SJCRH30 (cell line): ENCODE measurements around the gene RNASET2. TPM values are rescaled to one million over a fixed set of nuclear protein-coding genes. Genes with fewer than 3 reads are reported as not detected.

Experiments used
- DNase-seq, 2 experiments: peaks; one replicate each; pipeline ENCODE4 v3.0.0-alpha.2; 2015 to 2020
- H3K27ac ChIP-seq: fragments of 250-450 bp; sonication (Bioruptor Pico); 2 replicates; pipeline ENCODE4 v1.5.1; 2020; ENCODE audit warnings: mild to moderate bottlenecking, moderate library complexity
- H3K27me3 ChIP-seq: fragments of 250-450 bp; sonication (Bioruptor Pico); 2 replicates; pipeline ENCODE4 v1.5.1; 2020; ENCODE audit warnings: mild to moderate bottlenecking, moderate library complexity
- H3K36me3 ChIP-seq: fragments of 250-450 bp; sonication (Bioruptor Pico); 2 replicates; pipeline ENCODE4 v1.5.1; 2020; ENCODE audit warnings: mild to moderate bottlenecking, moderate library complexity
- H3K4me1 ChIP-seq: fragments of 250-450 bp; sonication (Bioruptor Pico); 2 replicates; pipeline ENCODE4 v1.5.1; 2020; ENCODE audit warnings: mild to moderate bottlenecking, moderate library complexity
- H3K4me3 ChIP-seq: fragments of 250-450 bp; sonication (Bioruptor Pico); 2 replicates; pipeline ENCODE4 v1.5.1; 2020; ENCODE audit warnings: mild to moderate bottlenecking, moderate library complexity
- H3K9me3 ChIP-seq: fragments of 250-450 bp; sonication (Bioruptor Pico); replicated peaks from 2 replicates; pipeline ENCODE4 v1.5.1; 2020; ENCODE audit warnings: mild to moderate bottlenecking, moderate library complexity
- total RNA-seq: library from RNA; depleted of rRNA; stranded (reverse); fragments of >200 nt; shearing (Covaris generic); gene quantifications from 2 replicates; pipeline ENCODE4 v1.2.3, GENCODE V29; 2014; rRNA removed

Gene RNASET2, protein sequence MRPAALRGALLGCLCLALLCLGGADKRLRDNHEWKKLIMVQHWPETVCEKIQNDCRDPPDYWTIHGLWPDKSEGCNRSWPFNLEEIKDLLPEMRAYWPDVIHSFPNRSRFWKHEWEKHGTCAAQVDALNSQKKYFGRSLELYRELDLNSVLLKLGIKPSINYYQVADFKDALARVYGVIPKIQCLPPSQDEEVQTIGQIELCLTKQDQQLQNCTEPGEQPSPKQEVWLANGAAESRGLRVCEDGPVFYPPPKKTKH
- total RNA-seq, result 17.2 and 18.9 TPM in 2 replicates

DNA sequence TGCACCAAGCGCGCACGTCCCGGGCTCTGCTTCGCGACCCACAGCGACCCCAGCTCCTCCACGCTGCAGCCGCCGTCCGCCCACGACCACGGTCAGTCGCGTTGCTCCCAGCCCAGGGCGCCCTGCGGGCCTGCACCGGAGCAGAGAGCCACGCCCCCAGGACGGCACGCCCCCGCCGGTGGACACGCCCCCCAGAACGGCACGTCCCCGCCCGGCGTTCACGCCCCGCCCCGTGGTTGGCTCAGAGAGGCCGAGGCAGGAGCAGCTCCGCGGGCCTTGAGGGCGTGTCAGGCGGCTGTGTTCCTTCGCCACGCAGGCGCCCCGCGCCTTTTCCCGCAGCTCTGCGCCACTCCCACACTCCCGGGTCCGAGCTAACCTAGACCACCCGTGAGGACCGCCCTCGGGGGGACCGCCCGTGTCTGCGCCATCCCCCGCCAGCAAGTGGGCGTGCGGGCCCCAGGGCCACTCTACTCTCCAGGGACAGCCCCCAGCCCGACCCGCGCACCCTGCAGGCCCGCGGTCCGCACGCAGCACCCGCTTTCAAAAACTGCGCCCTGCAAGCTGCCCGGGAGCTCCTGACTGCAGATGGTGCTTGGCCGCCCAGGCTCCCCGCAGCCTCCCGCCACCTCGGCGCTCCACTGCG, at the start of gene RNASET2:
Gene RNASET2, minus strand, starts transcription at position 107 of the 643 bp plus-strand sequence. CDS start 368 bp downstream, outside the sequence.
- no peaks in the 10 kb centered on the region for H3K36me3 ChIP-seq
- H3K4me3 ChIP-seq, result peak within 1 kb of the TSS; percentile 91
- H3K27ac ChIP-seq, result peak within 1 kb of the TSS; percentile 38; the same call in 1 of the 2 replicates
- DNase-seq, result peak; percentile 93 to 95
- no peaks in the 10 kb centered on the region for H3K4me1 ChIP-seq
- no peaks in the 10 kb centered on the region for H3K27me3 ChIP-seq
- no peaks in the 10 kb centered on the region for H3K9me3 ChIP-seq

DNA sequence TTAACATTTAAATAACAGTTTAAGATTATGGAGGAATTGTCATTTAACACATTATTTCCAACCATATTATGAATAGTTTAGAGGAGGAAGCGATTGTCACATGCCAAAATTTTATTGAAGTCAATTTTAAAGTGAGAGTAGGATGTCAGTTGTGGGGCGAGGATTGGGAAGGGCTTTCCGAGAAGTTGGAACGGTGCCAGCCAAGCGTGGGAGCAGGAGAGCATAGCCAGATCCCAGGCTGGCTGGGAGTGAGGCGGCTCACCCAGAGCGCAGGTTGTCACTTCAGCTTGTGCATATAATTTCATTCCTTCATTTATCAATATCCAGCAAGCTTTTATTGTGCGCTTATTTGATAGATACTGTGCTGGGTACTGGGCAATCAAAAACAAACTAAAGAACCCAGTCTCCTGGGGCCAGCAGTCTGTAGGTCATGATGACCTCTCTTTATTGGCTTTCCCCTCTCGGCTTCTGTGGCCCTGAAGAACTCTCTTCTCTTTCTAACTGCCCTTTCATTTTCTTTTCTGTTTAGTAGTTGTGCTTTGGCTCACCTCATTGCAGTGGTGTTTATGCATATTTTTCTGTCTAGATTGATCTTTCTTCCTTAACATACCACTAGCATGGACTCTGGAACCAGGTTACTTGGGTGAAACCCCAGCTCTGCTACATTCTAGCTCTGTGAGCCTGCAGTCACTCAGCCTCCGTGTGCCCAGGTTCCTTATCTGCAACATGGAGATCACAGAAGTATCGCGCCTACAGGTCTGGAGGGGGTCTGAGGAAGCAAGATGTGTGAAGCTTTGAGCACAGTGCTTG, 49.2 kb upstream of the RNASET2 start:
- no peak overlapping the region for H3K27ac ChIP-seq
- DNase-seq, result peak; percentile 24 to 31
- H3K27me3 ChIP-seq, result no peaks in the 10 kb centered on the region
- peaks cover 4% of the 10 kb centered on the region; the same call in 1 of the 2 replicates for H3K4me1 ChIP-seq
- no peaks in the 10 kb centered on the region for H3K9me3 ChIP-seq
- peaks cover 64% of the 10 kb centered on the region for H3K36me3 ChIP-seq
- H3K4me3 ChIP-seq, result no peak overlapping the region

DNA sequence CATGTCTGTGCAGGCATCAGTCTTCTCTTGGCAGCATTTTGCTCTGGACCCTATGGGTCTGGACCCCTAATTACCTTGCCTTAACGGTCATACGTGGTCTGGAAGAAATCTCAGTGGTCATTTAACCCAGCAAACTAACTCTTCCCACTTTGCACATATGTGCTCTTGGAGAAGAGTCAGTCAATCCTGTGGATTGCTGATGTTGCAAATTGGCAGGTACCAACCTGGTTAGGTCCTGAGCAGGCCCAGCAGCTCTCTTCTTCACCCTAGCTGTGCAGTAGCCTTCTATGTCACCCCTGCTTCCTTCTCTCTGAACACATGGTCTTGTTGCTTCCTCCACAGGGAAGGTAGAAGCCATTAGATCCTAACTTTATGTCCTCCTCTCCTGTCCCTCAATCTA, 44.4 kb upstream of the RNASET2 start:
- H3K27ac ChIP-seq, result no peak overlapping the region
- no peak for DNase-seq
- H3K4me1 ChIP-seq, result peaks cover 7% of the 10 kb centered on the region; the same call in 1 of the 2 replicates
- peaks cover 53% of the 10 kb centered on the region for H3K36me3 ChIP-seq
- H3K27me3 ChIP-seq, result no peaks in the 10 kb centered on the region
- H3K9me3 ChIP-seq, result no peaks in the 10 kb centered on the region
- H3K4me3 ChIP-seq, result no peak overlapping the region

DNA sequence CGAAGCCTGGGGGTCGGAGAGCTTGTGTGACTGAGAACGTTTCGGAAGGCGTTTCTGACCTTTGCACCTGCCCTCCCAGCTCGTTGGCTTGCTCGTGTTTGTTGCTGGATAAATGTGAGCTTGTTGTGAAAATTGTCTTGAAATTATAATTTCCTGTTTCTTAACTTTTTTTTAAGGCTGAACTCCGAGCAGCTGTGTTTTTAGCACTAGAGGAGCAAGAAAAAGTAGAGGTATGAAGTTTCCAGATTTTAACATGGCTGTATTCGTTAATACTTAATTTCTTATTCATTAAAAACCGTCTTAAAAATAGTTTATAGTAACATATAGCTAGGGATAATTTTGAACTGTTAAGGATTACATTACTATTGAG, 43.5 kb upstream of the RNASET2 start:
- Histone ChIP-seq H3K4me3 (peak overlapping the region; percentile 92), H3K36me3 (peaks cover 49% of the 10 kb centered on the region), H3K4me1 (peaks cover 7% of the 10 kb centered on the region; the same call in 1 of the 2 replicates), H3K9me3 (no peaks in the 10 kb centered on the region), H3K27me3 (no peaks in the 10 kb centered on the region), H3K27ac (peak overlapping the region; percentile 63)
- no peak for DNase-seq

DNA sequence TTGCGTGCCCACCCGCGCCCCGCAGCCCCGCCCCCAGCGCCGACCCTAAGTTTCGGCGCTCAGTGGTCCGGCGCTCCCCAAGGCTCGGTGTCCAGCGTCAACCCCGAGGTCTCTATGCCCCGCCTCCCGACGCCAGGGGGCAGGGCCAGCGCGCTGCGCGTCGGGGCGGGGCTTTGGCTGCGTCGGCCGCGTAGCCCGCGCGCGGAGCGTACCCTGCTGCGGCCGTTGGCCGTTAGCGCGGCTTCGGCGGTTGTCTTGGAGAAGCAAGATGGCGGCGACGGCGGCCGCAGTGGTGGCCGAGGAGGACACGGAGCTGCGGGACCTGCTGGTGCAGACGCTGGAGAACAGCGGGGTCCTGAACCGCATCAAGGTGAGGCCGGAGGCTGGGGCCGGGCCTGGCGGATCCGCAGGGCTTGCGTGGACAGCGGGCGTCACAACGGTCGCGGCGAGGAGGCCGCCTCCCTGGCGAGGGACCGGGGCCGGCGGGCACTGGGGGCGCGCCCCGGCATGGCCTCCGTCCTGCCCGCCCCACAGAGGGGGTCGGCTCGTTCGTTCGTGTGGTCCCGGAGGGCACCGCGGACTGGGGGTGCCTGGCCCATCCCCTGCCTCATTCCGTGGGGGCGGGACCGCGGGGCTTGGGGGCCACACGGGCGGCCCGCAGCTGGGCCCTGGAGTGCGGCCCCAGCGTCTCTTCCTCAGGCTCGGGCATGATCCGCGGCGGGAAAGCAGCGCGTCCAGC, 43.0 kb upstream of the RNASET2 start, which contains the start of gene CEP43:
Gene CEP43, plus strand, starts transcription at position 253 of the 739 bp plus-strand sequence. Its CDS starts 16 bp downstream, at position 269.
- H3K27me3 ChIP-seq, result no peaks in the 10 kb centered on the region
- H3K27ac ChIP-seq, result peak within 1 kb of the TSS; percentile 83
- no peaks in the 10 kb centered on the region for H3K9me3 ChIP-seq
- DNase-seq, result peak; percentile 96 to 98
- H3K4me3 ChIP-seq, result peak within 1 kb of the TSS; percentile 92
- peaks cover 7% of the 10 kb centered on the region; the same call in 1 of the 2 replicates for H3K4me1 ChIP-seq
- H3K36me3 ChIP-seq, result peaks cover 49% of the 10 kb centered on the region

DNA sequence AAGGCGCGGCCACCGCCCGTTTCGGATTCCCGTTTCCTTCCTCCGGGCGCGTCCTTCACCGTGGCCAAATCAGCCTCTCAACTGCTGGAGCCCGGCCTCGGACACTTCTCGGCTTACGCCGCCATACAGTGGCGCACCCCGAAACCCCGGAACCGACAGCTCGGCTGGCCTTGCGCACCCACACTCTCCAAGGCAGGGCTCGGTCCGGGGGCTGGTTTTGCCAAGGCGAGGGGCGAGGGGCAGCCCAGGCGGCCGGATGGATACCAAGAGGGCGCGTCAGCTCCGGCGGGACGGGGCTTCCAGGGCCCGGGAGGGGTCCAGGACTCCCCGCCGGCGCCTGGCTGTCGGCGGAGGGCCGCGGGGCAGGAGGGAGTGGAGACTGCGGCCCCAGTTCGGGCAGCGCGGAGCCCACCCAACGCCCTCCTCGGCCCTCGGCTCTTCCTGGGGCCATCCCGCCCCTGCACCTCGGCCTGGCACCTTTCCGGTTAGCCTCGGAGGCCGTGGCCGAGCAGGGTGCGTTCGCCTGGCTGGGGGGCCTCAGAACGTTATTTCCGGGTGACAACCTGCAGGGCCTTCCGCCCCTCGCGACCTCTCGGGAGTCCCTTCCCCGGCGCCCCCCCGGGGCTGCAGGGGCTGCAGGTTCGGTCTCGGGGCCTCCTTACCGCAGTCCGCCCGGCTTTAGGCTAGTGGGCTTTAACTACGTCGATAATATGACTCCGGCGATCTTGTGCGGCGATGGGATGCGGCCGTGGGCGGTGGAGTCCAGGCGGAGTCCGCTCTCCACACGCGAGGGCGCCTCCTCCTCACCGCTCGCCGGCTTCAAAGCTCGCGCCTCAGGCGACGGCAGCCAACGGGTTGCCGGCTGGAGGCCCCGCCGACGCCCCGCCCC, 42.1 kb upstream of the RNASET2 start:
- no peaks in the 10 kb centered on the region for H3K9me3 ChIP-seq
- H3K4me3 ChIP-seq, result peak overlapping the region; percentile 92
- H3K27me3 ChIP-seq, result no peaks in the 10 kb centered on the region
- peak overlapping the region; percentile 83 for H3K27ac ChIP-seq
- H3K4me1 ChIP-seq, result peaks cover 7% of the 10 kb centered on the region; the same call in 1 of the 2 replicates
- peaks cover 46% of the 10 kb centered on the region for H3K36me3 ChIP-seq
- peak in 1 of 2 experiments; percentile 25 for DNase-seq

DNA sequence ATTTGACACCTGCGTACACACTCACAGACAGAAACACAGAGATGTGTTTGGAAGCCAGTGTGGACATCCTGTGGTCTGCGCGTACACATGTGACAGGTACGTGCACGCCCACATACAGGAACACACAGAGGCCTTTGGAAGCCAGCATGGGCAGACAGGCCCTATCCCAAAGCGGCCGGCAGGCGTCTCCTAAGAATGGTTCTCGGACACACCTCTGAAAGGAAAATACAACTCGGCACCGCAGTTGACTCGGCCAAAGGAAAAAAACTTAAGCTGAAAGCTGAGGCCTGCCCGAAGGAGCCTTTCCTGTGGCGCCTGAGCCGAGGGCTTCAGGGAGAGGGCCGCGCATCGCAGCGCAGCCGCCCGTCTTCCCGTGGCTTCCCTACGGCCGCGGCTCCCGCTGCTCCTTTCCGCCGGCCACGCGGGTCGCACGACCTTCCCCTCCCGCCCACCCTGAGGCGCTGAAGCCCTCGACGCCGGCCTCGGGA, 41.5 kb upstream of the RNASET2 start:
- Histone ChIP-seq H3K27ac (peak overlapping the region; percentile 83), H3K36me3 (peaks cover 44% of the 10 kb centered on the region), H3K4me1 (peaks cover 7% of the 10 kb centered on the region; the same call in 1 of the 2 replicates), H3K9me3 (no peaks in the 10 kb centered on the region), H3K4me3 (peak overlapping the region; percentile 92), H3K27me3 (no peaks in the 10 kb centered on the region)
- peak; percentile 68 to 79 for DNase-seq

DNA sequence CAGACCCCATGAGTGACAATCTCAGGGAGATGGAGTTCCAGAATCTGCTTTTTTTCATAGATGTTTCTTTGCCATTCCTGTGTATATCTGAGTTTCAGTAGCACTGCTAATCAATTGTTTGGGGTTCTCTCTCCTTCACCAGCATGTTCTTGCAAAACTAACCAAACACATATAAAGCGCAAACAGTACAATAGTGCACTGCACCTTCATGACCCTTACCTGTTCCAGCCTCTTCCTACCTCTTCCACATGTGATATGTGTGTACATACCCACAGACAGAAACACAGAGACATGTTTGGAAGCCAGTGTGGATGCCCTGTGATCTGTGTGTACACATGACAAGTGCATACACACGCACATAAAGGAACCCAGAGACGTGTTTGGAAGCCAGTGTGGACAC, 41.0 kb upstream of the RNASET2 start:
- Histone ChIP-seq H3K4me3 (peak overlapping the region; percentile 92), H3K27ac (no peak overlapping the region), H3K4me1 (peaks cover 7% of the 10 kb centered on the region; the same call in 1 of the 2 replicates), H3K9me3 (no peaks in the 10 kb centered on the region), H3K36me3 (peaks cover 44% of the 10 kb centered on the region), H3K27me3 (no peaks in the 10 kb centered on the region)
- no peak for DNase-seq

DNA sequence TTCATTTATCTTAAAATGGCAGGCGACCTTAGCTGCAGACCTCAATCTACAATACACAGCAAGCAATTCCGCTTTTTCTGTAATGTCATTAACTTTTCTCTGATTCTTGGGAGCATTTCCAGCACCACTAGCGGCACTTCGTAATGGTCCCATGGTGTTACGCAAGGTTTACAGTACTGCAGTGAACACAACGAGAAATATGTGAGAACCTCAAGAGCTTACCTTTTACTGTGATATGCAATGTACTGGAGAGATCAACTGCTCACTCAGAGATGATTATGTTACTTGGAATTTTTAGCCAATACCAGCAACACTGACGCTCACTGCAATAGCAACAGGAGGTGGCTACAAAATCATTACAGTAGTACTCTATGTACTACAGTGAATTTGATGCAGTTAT, 40.1 kb upstream of the RNASET2 start:
- H3K4me3 ChIP-seq, result no peak overlapping the region
- no peaks in the 10 kb centered on the region for H3K9me3 ChIP-seq
- peaks cover 43% of the 10 kb centered on the region for H3K36me3 ChIP-seq
- DNase-seq, result no peak
- no peak overlapping the region for H3K27ac ChIP-seq
- peaks cover 7% of the 10 kb centered on the region; the same call in 1 of the 2 replicates for H3K4me1 ChIP-seq
- no peaks in the 10 kb centered on the region for H3K27me3 ChIP-seq

DNA sequence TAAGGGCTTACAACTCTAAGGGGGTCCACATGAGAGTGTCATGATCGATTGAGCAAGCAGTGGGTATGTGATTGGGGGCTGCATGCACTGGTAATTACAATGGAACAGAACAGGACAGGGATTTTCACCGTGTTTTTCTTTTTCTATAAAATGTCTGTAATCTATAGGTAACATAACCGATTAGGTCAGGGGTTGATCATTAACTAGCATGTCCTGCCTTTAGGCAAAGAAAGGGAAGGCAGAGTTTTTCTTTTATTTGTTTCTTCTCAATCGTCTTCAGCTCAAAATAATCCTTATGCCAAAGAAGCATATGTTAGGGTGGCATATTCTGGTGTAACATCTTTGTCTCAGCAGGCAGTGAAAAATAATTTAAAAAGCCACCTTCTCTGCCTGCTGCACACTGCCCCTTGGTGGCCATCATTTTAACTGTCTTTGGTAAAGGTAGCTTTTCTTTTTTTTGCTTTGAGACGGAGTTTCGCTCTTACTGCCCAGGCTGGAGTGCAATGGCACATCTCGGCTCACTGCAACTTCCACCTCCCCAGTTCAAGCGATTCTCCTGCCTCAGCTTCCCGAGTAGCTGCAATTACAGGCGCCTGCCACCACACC, 33.2 kb upstream of the RNASET2 start:
- no peaks in the 10 kb centered on the region for H3K9me3 ChIP-seq
- H3K27me3 ChIP-seq, result no peaks in the 10 kb centered on the region
- H3K4me1 ChIP-seq, result no peaks in the 10 kb centered on the region
- H3K27ac ChIP-seq, result no peak overlapping the region
- no peak overlapping the region for H3K4me3 ChIP-seq
- H3K36me3 ChIP-seq, result peaks cover 32% of the 10 kb centered on the region
- peak in 1 of 2 experiments; percentile 41 for DNase-seq

DNA sequence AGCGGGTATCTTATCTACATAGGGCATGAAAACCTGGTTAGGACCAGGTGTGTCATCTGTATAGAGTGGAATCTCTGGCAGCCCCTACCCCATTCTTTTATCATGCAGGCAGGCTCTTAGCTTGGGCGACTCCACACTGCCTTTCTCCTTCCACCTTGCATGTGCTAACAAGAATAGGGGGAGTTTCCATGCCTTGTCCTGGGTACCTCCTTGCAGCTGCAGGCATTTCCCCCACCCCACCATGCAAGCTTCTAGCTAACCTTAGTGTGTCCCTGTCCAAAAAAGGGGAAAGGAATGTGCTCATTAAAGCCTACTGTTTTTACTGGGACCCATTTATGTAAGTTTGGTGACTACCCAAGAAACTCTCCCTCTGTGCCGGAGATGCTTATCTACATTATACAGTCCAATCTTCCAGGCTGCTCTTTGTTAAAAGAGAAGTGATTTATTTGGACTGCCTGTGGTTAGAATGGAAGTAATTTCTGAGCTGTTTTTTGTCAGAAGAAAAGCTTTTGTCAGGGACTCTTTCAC, 32.4 kb upstream of the RNASET2 start:
- no peak overlapping the region for H3K4me3 ChIP-seq
- DNase-seq, result no peak
- H3K36me3 ChIP-seq, result peaks cover 30% of the 10 kb centered on the region
- no peaks in the 10 kb centered on the region for H3K9me3 ChIP-seq
- no peaks in the 10 kb centered on the region for H3K27me3 ChIP-seq
- H3K4me1 ChIP-seq, result no peaks in the 10 kb centered on the region
- no peak overlapping the region for H3K27ac ChIP-seq

DNA sequence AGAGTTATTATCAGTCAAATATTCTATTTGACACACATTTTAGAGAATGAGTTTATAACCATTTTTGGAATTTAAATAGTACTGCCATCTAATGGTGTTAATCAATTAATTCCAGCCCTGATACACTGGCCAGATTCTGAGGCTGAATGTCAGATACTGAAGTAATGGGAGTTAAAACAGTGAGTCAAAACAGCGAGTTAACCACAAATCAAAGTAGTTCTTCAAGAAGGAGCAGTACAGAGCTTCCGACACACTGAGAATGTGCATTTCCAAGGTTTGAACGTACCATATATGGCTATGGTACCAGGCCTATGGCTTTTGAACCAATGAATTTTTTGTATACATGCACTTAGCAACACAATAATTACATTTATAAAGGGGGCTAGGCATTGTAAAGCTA, 31.6 kb upstream of the RNASET2 start:
- no peak for DNase-seq
- Histone ChIP-seq H3K4me1 (no peaks in the 10 kb centered on the region), H3K9me3 (no peaks in the 10 kb centered on the region), H3K36me3 (peaks cover 31% of the 10 kb centered on the region), H3K27ac (no peak overlapping the region), H3K27me3 (no peaks in the 10 kb centered on the region), H3K4me3 (no peak overlapping the region)

DNA sequence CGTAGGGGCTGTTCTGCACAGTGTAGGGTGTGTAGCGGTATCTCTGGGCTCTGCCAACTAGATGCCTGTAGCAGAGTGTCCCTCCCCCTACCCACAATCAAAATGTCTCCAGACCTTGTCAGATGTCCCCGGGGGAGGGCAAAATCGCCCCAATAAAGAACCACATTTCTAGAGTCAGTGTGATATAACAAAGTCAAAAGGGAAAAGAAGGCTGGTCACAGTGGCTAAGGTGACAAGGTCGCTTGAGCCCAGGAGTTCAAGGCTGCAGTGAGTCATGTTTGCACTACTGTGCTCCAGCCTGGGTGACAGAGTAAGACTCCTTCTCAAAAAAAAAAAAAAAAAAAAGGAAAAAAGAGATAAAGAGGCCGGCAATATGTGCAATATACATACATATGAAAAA, 31.1 kb upstream of the RNASET2 start:
- Histone ChIP-seq H3K27me3 (no peaks in the 10 kb centered on the region), H3K36me3 (peaks cover 31% of the 10 kb centered on the region), H3K27ac (no peak overlapping the region), H3K4me1 (no peaks in the 10 kb centered on the region), H3K9me3 (no peaks in the 10 kb centered on the region), H3K4me3 (no peak overlapping the region)
- no peak for DNase-seq
